Measurements from ENCODE around the gene BCL2L13. TPM values are rescaled to one million over a fixed set of nuclear protein-coding genes. Genes with fewer than 3 reads are reported as not detected.

BCL2L13 gene
- total RNA-seq, 1 donor from 2014 or later: 42.6 TPM

GRCh38 chr22:17678817-17679385 lies 40.3 kb downstream of the BCL2L13 start:
- H3K9me3 Mint-ChIP-seq (ENCODE audit: unreplicated experiment): peaks cover 1% of the 10 kb centered on the region
- H3K4me3 Mint-ChIP-seq (ENCODE audit: unreplicated experiment): no peak overlapping the region
- H3K27ac Mint-ChIP-seq (ENCODE audit: unreplicated experiment): no peak overlapping the region
- peaks cover 1% of the 10 kb centered on the region for H3K4me1 Mint-ChIP-seq (ENCODE audit: low read depth, unreplicated experiment)
- no peak for TF ChIP-seq CTCF (IDR thresholded peaks at IDR 0.05; ENCODE audit: partially characterized antibody, unreplicated experiment)
- DNase-seq: no peak
- H3K36me3 Mint-ChIP-seq (ENCODE audit: unreplicated experiment): no peaks in the 10 kb centered on the region
- H3K27me3 Mint-ChIP-seq (ENCODE audit: unreplicated experiment): no peaks in the 10 kb centered on the region

GRCh38 chr22:17684245-17684644 lies 45.7 kb downstream of the BCL2L13 start:
- Mint-ChIP-seq H3K27ac (ENCODE audit: unreplicated experiment) (no peak overlapping the region), H3K4me3 (ENCODE audit: unreplicated experiment) (no peak overlapping the region), H3K4me1 (ENCODE audit: low read depth, unreplicated experiment) (no peaks in the 10 kb centered on the region), H3K9me3 (ENCODE audit: unreplicated experiment) (peaks cover 1% of the 10 kb centered on the region), H3K36me3 (ENCODE audit: unreplicated experiment) (no peaks in the 10 kb centered on the region), H3K27me3 (ENCODE audit: unreplicated experiment) (no peaks in the 10 kb centered on the region)
- no peak for DNase-seq
- TF ChIP-seq CTCF (IDR thresholded peaks at IDR 0.05; ENCODE audit: partially characterized antibody, unreplicated experiment): no peak

GRCh38 chr22:17692841-17693240 lies 54.3 kb downstream of the BCL2L13 start:
- Mint-ChIP-seq H3K4me3 (ENCODE audit: unreplicated experiment) (no peak overlapping the region), H3K9me3 (ENCODE audit: unreplicated experiment) (no peaks in the 10 kb centered on the region), H3K27ac (ENCODE audit: unreplicated experiment) (no peak overlapping the region), H3K4me1 (ENCODE audit: low read depth, unreplicated experiment) (no peaks in the 10 kb centered on the region), H3K36me3 (ENCODE audit: unreplicated experiment) (no peaks in the 10 kb centered on the region), H3K27me3 (ENCODE audit: unreplicated experiment) (no peaks in the 10 kb centered on the region)
- no peak for DNase-seq
- no peak for TF ChIP-seq CTCF (IDR thresholded peaks at IDR 0.05; ENCODE audit: partially characterized antibody, unreplicated experiment)

GRCh38 chr22:17694193-17694592 lies 55.6 kb downstream of the BCL2L13 start:
- Mint-ChIP-seq H3K4me1 (ENCODE audit: low read depth, unreplicated experiment) (no peaks in the 10 kb centered on the region), H3K27ac (ENCODE audit: unreplicated experiment) (no peak overlapping the region), H3K4me3 (ENCODE audit: unreplicated experiment) (no peak overlapping the region), H3K9me3 (ENCODE audit: unreplicated experiment) (no peaks in the 10 kb centered on the region), H3K36me3 (ENCODE audit: unreplicated experiment) (no peaks in the 10 kb centered on the region), H3K27me3 (ENCODE audit: unreplicated experiment) (no peaks in the 10 kb centered on the region)
- no peak for TF ChIP-seq CTCF (IDR thresholded peaks at IDR 0.05; ENCODE audit: partially characterized antibody, unreplicated experiment)
- DNase-seq: no peak

- no peak overlapping the region for H3K4me3 Mint-ChIP-seq (ENCODE audit: unreplicated experiment)
- no peaks in the 10 kb centered on the region for H3K9me3 Mint-ChIP-seq (ENCODE audit: unreplicated experiment)
- no peaks in the 10 kb centered on the region for H3K27me3 Mint-ChIP-seq (ENCODE audit: unreplicated experiment)
- DNase-seq: no peak
- no peak for TF ChIP-seq CTCF (IDR thresholded peaks at IDR 0.05; ENCODE audit: partially characterized antibody, unreplicated experiment)
- no peaks in the 10 kb centered on the region for H3K36me3 Mint-ChIP-seq (ENCODE audit: unreplicated experiment)
- no peak overlapping the region for H3K27ac Mint-ChIP-seq (ENCODE audit: unreplicated experiment)
- no peaks in the 10 kb centered on the region for H3K4me1 Mint-ChIP-seq (ENCODE audit: low read depth, unreplicated experiment)
Observed at GRCh38 chr22:17694752-17695151, 56.2 kb downstream of the BCL2L13 start.
